ENCODE data around the gene ARPC1B. TPM values are rescaled to one million over a fixed set of nuclear protein-coding genes. Genes with fewer than 3 reads are reported as not detected.
"Not testable (repeated sequence)": the region's sequence is repeated elsewhere in the genome, so short reads cannot be mapped to it uniquely, and the experiment has no call there.

The ARPC1B gene
- 45.7 TPM for total RNA-seq (ENCODE audit: insufficient read depth, low replicate concordance)

DNA sequence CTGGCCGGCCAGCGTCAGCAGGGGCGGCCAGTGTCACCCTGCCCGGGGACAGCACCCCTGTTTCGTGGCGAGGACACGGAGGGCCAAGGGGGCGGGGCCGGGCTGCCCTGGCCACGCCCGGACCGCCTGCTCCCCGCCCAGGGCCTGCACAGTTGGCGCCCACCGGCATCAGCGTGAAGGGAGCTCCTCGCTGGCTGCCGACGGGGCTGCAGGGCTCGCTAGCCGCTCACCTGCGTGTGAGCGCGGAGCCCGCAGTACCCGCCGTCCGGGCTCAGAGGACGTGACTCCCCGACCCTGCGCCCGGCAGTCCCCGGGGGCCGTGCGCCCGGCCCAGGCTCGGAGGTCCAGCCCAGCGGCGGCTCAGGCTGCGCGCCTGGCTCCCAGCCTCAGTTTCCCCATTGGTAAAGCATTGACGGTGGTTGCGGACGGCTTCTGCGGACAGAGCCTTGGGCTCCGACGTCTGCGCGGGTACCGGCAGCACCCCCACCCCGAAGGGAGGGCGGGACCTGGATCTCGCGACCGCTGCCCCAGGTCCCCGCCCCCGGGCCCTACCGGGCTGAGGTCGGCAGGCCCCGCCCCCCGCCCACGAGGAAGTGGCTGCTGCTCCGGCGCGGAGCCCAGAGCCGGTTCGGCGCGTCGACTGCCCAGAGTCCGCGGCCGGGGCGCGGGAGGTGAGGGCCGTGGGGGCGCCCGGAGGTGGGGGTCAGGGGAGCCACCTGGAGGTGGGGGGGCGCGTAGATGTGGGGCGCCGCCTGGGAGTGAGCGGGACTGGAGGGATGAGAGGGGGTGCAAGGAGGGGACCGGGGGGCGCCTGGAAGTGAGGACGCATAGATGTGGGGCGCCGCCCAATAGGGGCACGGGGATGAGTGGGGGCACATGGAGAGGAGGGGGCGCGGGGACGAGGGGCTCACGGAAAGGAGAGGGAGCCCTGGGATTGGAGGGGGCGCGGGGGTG lies at the start of gene ARPC1B:
ARPC1B (plus strand) TSS at position 620 of the 954 bp plus-strand sequence. CDS start 10,985 bp downstream, outside the sequence.
- DNase-seq (ENCODE audit: low spot score) = peak; percentile 81

DNA sequence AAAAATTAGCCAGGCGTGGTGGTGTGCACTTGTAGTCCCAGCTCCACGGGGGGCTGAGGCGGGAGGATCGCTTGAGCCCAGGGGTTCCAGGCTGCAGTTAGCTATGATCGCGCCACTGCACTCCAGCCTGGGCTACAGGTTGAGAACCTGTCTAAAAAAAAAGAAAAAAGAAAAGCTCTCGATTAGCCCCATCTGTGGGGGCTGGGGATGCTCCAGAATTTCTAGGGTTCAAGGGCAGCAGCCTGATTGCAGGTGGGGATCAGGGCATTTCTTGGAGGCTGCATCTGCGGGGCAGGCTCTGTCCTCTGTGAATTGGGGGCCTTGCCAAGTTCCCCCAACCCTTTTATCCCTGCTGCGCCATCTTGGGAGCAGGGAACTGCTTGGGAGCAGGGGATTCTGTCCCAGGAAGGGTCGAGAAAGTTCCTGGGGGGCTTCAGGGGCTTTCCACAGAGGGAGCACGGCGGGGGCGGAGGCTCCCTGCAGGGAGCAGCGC lies 49.5 kb upstream of the ARPC1B start:
- DNase-seq (ENCODE audit: low spot score) = no peak

DNA sequence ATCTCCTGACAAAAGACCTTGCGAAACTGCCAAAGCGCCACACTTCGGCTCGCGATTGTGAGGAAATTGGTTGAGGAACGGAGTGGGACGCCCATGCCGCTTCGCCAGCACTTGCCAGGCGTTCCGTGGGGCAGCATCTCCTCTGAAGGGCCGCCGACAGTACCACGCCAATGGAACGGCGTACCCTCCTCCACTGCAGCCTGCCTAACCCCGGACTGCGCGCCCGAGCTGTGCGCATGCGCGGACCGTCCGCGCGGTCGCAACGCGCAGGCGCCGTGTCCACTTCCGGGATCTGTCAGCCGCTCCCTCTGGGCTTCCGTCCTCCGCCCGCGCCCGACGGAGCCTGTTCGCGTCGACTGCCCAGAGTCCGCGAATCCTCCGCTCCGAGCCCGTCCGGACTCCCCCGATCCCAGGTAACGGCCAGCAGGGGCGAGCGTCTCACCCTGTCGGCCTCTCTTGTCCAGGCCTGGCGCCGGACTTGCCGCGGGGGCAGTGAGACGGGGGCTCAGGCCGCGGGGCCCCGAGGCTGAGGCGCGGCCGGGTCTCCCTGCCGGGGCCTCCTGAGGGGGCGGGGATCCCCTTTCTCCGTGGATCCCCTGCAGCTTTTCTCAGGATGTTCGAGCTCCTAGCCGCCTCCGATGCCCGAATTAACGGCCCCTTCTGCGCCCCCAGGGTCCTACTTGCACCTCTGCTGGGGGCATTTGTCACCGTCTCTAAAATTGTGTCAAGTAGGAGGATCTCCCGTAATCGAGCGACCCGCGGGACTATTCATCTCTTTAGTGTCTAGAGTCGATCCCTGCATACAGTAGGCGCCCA lies 48.7 kb upstream of the ARPC1B start, which contains the start of gene ARPC1A:
ARPC1A (plus strand) TSS at position 307 of the 816 bp plus-strand sequence. CDS start 7,456 bp downstream, outside the sequence.
- peak; percentile 95 for DNase-seq (ENCODE audit: low spot score)

DNA sequence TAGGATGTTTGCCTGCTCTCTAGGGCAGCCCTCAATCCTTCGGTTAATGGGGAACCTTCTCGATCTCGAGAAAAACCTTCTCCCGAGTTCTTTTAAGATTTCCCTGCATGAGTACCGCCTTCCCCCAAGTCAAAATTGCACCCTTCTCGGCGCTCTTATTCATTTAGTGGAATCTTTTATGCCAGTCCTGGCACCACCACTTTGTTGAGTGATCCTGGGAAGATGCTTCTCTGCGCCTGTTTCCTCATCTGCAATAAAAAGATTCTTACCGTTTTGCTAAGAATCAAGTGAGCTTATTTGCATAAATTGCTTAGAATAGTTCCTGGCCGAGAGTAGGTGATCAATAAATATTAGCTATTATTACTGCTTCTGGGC lies 48.1 kb upstream of the ARPC1B start:
- DNase-seq (ENCODE audit: low spot score) = no peak

DNA sequence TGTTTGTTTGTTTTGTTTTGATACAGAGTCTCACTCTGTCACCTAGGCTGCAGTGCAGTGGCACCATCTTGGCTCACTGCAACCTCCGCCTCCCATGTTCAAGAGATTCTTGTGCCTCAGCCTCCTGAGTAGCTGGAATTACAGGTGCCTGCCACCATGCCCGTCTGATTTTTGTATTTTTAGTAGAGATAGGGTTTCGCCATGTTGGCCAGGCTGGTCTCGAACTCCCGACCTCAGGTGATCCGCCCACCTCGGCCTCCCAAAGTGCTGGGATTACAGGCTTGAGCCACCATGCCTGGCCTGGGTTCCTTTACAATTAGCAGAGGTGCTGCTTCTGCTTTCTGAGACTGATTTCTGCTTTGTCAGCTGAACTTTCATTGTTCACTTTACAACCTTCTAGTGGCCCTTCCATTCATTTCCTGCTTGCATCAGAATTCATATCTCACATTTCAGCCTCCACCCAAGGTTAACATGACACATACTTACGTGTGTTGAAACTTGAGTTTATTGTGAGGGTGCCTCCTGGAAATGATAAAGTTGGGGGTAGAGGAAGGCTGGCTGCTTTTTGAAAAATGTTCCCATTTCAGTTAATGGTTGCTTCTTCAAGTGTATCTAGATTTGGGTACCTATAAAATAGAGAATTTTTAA lies 44.1 kb upstream of the ARPC1B start:
- DNase-seq (ENCODE audit: low spot score) = peak; percentile 33

DNA sequence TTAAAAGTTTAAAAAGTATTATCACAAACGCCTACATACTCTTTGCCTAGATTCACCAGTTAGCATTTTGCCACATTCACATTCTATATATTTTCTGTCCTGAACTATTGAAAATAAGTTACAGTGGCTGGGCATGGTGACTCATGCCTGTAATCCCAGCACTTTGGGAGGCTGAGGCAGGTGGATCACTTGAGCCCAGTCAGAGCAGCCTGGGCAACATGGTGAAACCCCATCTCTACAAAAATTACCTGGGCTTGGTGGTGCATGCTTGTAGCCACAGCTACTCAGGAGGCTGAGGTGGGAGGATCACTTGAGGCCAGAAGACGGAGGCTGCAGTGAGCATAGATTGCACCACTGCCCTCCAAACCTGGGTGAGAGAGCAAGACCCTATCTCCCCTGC lies 43.5 kb upstream of the ARPC1B start:
- DNase-seq (ENCODE audit: low spot score) = no peak

DNA sequence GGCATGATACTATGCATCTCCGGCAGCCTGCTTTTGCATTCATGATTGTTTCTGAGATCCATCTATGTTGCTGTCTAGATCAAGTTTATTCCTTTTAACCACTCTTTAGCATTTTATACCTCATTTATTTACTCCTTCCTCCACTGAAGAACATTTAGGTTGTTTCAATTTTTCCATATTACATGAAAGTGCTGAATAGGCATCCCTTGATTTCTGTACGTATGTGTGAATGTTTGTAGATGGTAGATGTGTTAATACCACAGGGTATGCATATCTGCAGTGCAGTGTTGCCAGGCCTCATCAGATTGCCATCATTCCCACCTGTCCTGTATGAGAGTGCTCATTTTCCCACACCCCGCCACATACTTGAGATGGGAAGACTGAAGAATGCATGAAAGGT lies 34.9 kb upstream of the ARPC1B start:
- DNase-seq (ENCODE audit: low spot score) = no peak

DNA sequence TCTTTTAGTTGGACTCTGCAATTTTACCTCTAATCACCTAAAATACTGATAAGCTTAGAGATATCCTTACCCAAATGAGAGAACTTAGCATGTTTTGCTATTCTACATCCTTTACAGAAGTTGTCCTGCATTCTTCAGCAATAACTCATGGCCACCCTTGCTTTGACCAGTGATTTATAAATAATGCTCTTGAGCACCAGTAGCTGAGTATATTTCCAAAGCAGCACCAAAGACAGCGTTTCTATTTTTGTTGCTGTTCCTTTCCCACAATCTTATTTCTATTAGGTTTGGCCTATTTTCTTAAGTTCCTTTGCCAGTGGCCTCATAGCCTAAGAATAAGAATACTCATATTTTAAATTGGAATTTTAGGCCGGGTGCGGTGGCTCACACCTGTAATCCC lies 33.9 kb upstream of the ARPC1B start:
- no peak for DNase-seq (ENCODE audit: low spot score)

DNA sequence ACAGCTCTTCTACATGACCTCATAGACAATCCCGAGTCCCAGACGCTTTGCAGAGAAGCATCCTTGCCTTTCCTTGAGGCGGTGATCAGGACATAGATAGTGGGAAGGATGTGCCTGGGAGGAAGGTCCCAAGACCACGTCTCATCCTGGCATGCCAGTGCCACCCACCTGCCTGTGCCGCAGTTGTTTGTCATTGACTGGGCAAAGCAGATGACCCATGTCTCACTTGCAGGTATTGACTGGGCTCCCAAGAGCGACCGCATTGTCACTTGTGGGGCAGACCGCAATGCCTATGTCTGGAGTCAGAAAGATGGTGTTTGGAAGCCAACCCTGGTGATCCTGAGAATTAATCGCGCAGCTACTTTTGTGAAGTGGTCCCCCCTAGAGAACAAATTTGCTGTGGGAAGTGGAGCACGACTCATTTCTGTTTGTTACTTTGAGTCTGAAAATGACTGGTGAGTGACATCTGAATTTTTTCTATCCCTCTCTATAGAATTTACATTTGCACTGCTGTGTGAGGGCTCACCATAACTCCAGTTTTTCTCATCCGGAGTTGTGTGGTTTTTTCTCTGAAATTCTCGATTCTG lies 30.4 kb upstream of the ARPC1B start:
- DNase-seq (ENCODE audit: low spot score) = no peak

DNA sequence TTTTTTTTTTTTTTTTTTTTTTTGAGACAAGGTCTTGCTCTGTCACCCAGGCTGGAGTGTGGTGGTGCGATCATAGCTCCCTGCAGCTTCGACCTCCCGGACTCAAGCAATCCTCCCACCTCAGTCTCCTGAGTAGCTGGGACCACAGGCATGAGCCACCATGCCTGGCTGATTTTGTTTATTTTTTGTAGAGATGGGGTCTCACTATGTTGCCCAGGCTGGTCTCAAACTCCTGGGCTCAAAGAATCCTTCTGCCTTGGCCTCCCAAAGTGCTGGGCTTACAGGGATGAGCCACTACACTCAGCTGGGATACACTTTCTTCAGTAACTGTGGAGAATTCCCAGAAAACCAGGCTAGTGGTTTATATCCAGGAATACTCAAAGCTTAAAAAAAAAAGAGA lies 23.9 kb upstream of the ARPC1B start:
- DNase-seq (ENCODE audit: low spot score) = not testable (repeated sequence)

DNA sequence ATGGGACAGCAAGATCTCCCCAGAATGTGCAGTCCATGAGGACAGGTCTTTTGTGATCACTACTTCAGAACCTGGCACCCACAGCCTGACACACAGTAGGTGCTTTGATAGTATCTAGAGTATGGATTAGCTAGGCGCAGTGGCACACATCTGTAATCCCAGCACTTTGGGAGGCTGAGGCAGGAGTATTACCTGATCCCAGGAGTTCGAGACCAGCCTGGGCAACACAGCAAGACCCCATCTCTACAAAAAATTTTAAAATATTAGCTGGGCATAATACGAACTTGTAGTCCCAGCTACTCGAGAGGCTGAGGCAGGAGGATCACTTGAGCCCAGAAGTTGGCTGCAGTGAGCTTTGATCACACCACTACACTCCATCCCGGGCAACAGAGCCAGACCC lies 22.3 kb upstream of the ARPC1B start:
- no peak for DNase-seq (ENCODE audit: low spot score)

DNA sequence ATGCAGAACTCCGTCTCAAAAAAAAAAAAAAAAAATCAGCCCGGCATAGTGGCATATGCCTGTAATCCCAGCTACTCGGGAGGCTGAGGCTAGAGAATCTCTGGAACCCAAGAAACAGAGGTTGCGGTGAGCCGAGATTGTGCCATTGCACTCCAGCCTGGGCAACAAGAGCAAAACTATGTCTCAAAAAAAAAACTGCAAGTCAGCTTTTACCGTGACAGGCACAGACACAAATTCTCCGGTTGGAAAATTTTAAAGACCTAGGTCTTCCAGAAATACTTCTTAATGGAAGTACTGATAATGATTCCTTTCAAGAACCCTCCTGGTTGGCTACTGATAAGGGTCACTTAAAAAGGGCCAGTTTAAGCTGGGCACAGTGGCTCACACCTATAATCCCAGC lies 19.4 kb upstream of the ARPC1B start:
- no peak for DNase-seq (ENCODE audit: low spot score)

DNA sequence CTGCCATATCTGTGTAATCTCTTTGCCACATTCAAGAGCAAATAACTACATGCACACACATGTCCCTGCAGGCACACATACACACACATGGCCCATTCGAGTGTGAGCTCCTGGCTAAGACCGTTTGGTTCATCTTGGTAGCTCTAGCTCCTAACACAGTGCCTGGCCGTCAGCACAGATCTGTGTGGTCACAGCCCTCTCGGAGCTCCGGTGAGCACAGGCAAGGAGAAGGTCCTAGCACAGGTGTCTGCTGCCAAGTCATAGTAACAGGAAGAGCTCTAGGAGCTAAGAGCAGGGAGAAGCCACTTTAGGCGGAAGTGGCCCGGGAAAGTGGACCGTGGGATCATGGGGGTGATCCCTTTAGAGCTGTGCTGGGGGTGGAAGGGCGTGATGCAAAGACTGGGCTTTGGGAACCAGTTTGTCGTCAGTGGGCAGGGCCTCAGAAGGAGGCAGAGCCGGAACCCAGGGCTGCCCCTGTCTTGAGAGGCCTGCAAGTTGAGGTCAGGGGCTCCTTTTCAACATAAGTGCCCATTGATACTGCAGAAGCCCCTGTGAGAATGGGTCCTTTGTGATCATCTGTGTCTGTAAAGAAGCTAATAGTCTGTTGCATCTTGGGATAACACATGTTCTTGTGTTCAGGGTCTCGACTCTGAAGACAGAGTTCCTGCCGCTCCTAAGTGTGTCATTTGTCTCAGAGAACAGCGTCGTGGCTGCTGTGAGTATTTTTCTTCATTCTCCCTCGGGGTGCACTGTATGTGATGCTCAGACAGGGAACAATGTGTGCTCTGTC lies 16.6 kb upstream of the ARPC1B start:
- no peak for DNase-seq (ENCODE audit: low spot score)

DNA sequence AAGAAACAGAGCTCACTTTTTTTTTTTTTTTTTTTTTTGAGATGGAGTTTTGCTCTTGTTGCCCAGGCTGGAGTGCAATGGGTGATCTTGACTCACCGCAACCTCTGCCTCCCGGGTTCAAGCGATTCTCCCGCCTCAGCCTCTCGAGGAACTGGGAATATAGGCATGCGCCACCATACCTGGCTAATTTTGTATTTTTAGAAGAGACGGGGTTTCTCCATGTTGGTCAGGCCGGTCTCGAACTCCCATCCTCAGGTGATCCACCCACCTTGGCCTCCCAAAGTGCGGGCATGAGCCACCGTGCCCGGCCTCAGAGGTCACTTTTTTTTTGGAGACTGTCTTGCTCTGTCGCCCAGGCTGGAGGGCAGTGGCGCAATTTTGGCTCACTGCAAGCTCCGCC lies 16.0 kb upstream of the ARPC1B start:
- not testable (repeated sequence) for DNase-seq (ENCODE audit: low spot score)

DNA sequence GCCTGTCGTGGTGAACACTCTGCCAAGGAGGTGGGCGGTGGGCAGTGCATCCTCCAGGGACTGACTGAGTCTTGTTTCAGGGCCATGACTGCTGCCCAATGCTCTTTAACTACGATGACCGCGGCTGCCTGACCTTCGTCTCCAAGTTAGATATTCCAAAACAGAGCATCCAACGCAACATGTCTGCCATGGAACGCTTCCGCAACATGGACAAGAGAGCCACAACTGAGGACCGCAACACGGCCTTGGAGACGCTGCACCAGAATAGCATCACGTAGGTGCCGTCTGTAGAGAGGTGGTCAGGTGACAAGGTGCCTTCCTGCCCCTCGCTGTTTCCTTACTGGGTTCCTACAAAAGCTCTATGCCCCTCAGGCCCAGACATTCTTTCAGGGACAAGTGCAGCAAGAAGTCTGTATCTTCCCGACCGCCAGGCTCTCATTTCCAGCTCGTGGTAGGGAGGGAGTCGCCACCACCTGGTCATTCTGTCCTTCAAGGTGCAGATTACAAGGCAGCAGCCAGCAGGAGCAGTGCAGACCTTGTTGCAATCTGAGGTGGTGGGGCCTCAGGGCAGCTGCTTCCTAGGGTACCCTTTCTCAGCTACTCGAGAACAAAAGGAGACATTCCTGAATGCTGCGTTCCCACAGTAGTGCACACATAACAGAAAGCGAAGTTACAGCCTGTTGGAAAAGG lies 14.9 kb upstream of the ARPC1B start:
- no peak for DNase-seq (ENCODE audit: low spot score)

DNA sequence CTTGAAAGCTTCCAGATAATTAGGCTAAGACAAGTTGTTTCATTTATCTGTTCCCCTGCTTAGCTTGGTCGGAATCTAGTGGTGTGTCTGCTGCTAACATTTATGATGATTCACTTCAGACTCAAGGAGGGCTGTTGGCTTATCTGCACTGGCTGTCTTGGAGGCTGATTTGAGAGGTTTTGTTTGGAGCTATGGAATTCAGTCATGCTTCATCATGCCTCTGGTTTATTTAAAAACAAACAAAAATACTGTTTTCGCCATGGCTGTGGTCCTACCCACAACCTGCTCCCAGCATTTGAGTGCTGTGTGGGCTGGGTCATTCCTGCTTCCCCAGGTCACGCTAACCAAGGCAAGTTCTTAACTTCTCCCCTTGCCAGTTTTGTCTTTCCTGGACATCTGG lies 11.7 kb upstream of the ARPC1B start:
- DNase-seq (ENCODE audit: low spot score) = no peak

DNA sequence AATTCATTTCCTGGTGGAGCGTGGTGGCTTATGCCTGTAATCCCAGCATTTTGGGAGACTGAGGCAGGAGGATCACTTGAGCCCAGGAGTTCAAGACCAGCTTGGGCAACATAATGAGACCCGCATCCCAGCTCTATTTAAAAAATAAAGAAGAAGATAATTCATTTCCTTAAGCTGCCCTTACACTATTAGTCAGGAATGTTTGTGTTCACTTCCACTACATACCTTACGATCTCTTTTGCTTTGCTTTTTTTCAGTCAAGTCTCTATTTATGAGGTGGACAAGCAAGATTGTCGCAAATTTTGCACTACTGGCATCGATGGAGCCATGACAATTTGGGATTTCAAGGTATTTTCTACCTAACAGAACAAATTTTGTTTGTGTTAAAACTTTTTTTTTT lies 11.2 kb upstream of the ARPC1B start:
- no peak for DNase-seq (ENCODE audit: low spot score)

DNA sequence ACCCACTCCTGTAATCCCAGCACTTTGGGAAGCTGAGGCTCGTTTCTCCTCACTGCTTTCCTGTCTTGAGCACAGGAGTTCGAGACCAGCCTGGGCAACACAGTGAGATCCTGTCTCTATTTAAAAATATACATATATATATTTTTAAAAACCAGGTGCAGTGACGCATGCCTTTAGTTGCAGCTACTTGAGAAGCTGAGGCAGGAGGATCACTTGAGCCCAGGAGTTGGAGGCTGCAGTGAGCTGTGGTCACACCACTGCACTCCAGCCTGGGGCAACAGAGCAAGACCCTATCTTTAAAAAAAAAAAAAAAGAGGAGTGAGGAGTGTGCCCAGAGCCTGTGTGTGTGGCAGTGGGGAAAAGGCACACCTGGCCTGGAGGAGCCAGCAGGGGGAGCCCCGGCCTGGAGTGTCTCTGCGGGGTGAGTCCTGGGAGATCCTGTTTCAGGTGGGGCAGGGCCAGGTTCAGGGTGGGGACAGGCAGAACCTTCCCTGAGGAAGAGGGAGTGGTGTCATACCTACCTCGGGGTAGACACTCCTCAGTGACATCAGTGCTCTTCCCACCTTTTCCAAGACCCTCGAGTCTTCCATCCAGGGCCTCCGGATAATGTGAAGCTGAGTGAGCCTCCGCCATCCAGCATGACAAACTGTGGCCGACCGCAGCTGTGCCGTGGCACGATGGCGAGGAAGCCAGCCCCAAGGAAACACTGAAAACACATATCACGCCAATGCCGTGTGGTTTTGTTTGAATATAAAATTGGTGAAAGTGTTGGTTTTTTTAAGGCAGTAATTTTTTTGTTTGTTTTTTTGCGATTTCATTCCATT lies 9.0 kb upstream of the ARPC1B start:
- DNase-seq (ENCODE audit: low spot score) = no peak

DNA sequence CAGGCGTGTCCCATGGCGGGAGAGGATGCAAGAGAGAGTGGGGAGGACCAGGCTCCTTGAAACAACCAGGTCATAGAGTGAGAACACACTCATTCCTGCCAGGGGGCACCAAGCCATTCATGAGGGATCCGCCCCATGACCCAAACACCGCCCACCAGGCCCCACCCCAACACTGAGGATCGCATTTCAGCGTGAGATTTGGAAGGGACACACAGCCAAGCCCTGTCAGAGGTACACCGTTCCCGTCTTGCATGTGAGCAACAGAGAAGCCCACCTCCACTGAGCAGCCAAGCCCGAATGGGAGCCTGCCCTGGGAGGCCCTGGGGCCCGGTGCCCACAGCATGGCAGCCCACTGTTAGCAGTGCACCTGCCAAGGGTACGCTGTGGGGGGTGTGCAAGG lies 7.9 kb upstream of the ARPC1B start:
- no peak for DNase-seq (ENCODE audit: low spot score)

Data from umbilical cord (tissue), 2 donors.